Breast epithelium (tissue), 3 donors: ENCODE results near the gene PRKCD.

Source experiments
- POLR2A ChIP-seq: fragments of 450-650 bp; IDR thresholded peaks from one replicate; pipeline ENCODE4 v1.6.1; 2016; ENCODE audit warnings: antibody characterized with exemption, mild to moderate bottlenecking, moderate library complexity
- POLR2AphosphoS5 ChIP-seq, 3 donors: sonication (generic); formaldehyde crosslinking; IDR thresholded peaks; one replicate each; pipeline ENCODE4 v1.6.1; 2017; ENCODE audit warnings: antibody characterized with exemption in 3 of 3
- TF ChIP-seq, protein P1 (sequence below), 3 donors: fragments of 450-650 bp; IDR thresholded peaks; one replicate each; pipeline ENCODE4 v1.5.1; 2016 to 2017; ENCODE audit warnings: antibody characterized with exemption in 3 of 3, mild to moderate bottlenecking in 3 of 3, moderate library complexity in 3 of 3

DNA sequence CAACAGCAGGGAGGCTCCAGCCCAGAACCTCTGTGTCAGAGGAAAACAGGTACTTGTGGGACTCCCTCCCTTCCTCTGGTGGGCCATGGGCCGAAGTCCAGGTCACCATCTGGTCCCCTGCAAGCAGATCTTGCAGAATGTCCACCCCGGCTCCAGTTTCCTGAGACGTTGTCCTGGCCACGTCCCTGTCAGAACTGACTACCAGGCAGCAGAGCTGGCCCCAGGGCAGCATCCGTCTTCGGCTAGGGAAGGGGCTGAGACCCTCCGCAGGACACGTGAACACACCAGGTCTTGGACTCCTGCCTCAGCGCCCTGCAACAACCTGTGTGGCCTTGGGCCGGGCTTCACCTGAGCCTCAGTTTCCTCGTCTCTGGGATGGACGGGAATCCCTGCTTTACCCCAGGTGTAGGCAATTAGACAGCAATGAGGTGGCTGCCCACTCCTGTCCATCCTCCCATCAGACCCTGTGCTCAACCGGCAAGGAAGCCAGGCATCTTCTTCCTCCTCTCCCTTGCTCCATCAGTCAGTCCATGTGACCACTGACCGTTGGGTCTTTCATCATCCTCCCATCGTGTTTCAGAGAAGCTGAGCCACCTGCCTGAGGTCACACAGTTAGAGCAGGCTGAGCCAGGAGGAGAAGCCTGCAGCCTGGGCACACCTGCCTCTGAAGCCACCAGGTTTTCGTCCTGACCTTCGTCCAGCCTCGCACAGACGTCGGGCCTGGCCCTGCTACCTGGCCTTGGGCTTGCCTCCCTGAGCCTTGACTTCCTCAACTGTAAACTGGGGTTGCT is 8.9 kb upstream of the PRKCD start:
- no peak for TF ChIP-seq POLR2A
- TF ChIP-seq, protein P1, sequence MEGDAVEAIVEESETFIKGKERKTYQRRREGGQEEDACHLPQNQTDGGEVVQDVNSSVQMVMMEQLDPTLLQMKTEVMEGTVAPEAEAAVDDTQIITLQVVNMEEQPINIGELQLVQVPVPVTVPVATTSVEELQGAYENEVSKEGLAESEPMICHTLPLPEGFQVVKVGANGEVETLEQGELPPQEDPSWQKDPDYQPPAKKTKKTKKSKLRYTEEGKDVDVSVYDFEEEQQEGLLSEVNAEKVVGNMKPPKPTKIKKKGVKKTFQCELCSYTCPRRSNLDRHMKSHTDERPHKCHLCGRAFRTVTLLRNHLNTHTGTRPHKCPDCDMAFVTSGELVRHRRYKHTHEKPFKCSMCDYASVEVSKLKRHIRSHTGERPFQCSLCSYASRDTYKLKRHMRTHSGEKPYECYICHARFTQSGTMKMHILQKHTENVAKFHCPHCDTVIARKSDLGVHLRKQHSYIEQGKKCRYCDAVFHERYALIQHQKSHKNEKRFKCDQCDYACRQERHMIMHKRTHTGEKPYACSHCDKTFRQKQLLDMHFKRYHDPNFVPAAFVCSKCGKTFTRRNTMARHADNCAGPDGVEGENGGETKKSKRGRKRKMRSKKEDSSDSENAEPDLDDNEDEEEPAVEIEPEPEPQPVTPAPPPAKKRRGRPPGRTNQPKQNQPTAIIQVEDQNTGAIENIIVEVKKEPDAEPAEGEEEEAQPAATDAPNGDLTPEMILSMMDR (IDR thresholded peaks at IDR 0.05), result no peak
- TF ChIP-seq POLR2AphosphoS5 (IDR thresholded peaks at IDR 0.05), result no peak
